Ovary (tissue), 9 donors: Measurements from ENCODE around the gene SLC15A3. TPM values are rescaled to one million over a fixed set of nuclear protein-coding genes. Genes with fewer than 3 reads are reported as not detected.

Experiments
- DNase-seq, 5 donors: peaks; one replicate each; pipeline ENCODE4 v3.0.0-alpha.2; 2019 to 2020
- H3K27ac ChIP-seq, 2 donors: fragments of 200-600 bp; one replicate each; pipeline versions ENCODE4 v1.5.1 to v1.8.0; 2019 to 2022
- H3K27me3 ChIP-seq: fragments of 200-600 bp; one replicate; pipeline ENCODE4 v1.8.0; 2022
- H3K36me3 ChIP-seq: fragments of 200-600 bp; sonication (generic); one replicate; pipeline ENCODE4 v1.5.1; 2019
- H3K4me1 ChIP-seq: one replicate; pipeline ENCODE4 v1.8.1; 2013; ENCODE audit warnings: mild to moderate bottlenecking, moderate library complexity; ENCODE audit not compliant: insufficient read depth
- H3K4me3 ChIP-seq: fragments of 200-600 bp; sonication (generic); one replicate; pipeline ENCODE4 v1.5.1; 2017
- H3K9me3 ChIP-seq, 2 donors: fragments of 200-600 bp in 1 of 2; sonication (generic) in 1 of 2; one replicate each; pipeline versions ENCODE4 v1.5.1 to v1.8.1; 2013 to 2019; ENCODE audit warnings: mild to moderate bottlenecking in 1 of 2, moderate library complexity in 1 of 2
- CTCF ChIP-seq, 3 donors: fragments of 450-650 bp in 2 of 3; fragments of 200-600 bp in 1 of 3; IDR thresholded peaks; one replicate each; pipeline versions ENCODE4 v1.5.1 to v1.8.0; 2016 to 2022; ENCODE audit warnings: antibody characterized with exemption in 3 of 3, mild to moderate bottlenecking in 1 of 3
- EP300 ChIP-seq: sonication (generic); formaldehyde crosslinking; IDR thresholded peaks from one replicate; pipeline ENCODE4 v1.6.1; 2017; ENCODE audit warnings: antibody characterized with exemption
- POLR2A ChIP-seq: fragments of 450-650 bp; IDR thresholded peaks from one replicate; pipeline ENCODE4 v1.6.1; 2017; ENCODE audit warnings: antibody characterized with exemption, mild to moderate bottlenecking, moderate library complexity
- WGBS, 3 donors: extraction: QIAGEN DNeasy Blood & Tissue Kit in 1 of 3; methylation state at CpG; one replicate each; pipeline versions ENCODE4 v1.1.5 to v1.1.7; 2013 to 2017; 5-methylcytosine and 5-hydroxymethylcytosine counted together
- intact Hi-C, 4 donors: fragments of 100-400 bp; cut with DNase I; formaldehyde crosslinking; loops; one replicate each; pipeline versions ENCODE4 v1.11.0 to v1.15.1; 2022 to 2023
- polyA plus RNA-seq, 2 donors: library from polyadenylated mRNA; stranded (reverse); fragments of 200-250 nt in 1 of 2; fragments of 350-450 nt in 1 of 2; fragmentation: Illumina TruSeq in 1 of 2; extraction: RNeasy Lipid Tissue Mini Kit (QIAGEN cat#74804) in 1 of 2; gene quantifications; one replicate each; pipeline ENCODE4 v1.2.3, GENCODE V29; 2013 to 2014
- total RNA-seq, 7 donors: library from RNA; depleted of rRNA in 2 of 7; stranded (reverse); fragments of >200 nt in 2 of 7; fragmentation: NEBNext Ultra II Directional in 3 of 7; extraction: Animal tissue kit (Norgen Biotek cat#: 25700) in 3 of 7; gene quantifications; one replicate each; pipeline versions ENCODE4 v1.1.0 to v1.2.4, GENCODE V29; 2016 to 2023
- donor health status: DM: no; HTN: no; CAD: no; lungs with moderate emphysema.
- donor health status: DM: no; HTN: no; CAD: no.
- donor health status: Bipolar disorder and iron deficiency.
- donor health status: DM: yes; HTN: yes; CAD: no.
- donor health status: DM: no; HTN: no; CAD: no.
- donor health status: DM: yes; HTN: yes; CAD: no.

SLC15A3 gene
- total and polyA plus RNA-seq, 9 donors: 25.3 to 55.8 (median 38.9) TPM

DNA sequence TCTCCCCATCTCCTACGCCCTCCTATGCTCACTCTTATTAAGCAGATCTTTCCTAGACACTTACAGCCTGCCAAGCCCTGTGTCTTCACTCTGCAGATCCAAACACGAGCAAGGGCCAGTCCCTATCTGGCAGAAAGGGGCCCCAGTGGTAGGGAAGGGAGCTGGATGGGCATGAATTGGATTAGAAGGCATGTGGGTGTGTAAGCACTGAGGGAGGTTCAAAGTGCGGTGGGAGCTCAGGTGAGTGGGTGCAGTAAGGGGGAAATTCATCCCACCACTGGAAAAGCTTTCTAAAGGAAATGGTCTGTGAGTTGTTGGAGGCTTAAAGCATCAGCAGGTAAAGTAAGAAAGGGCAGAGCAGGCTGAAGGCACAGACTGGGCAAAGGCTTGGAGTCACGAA is 22.2 kb downstream of the SLC15A3 start:
- intact Hi-C loops: no loop called here
- Histone ChIP-seq H3K27me3 (no peaks in the 10 kb centered on the region), H3K36me3 (no peaks in the 10 kb centered on the region), H3K4me3 (no peak overlapping the region), H3K27ac (no peak overlapping the region), H3K9me3 (no peaks in the 10 kb centered on the region), H3K4me1 (peaks cover 6% of the 10 kb centered on the region)
- TF ChIP-seq POLR2A (no peak), CTCF (IDR thresholded peaks at IDR 0.05) (no peak), EP300 (no peak)
- WGBS, 3 donors: 83 to 89% (median 86%) methylated on average over 4 of the region's 4 CpGs
- no peak for DNase-seq

GRCh38 chr11:60928563-60929001 is 23.4 kb downstream of the SLC15A3 start:
- intact Hi-C loops: no loop called here
- WGBS, 3 donors: 89 to 93% (median 91%) methylated on average over 20 of the region's 20 CpGs
- no peak for DNase-seq

GRCh38 chr11:60927600-60927999 is 24.4 kb downstream of the SLC15A3 start:
- WGBS, 3 donors: 83 to 85% (median 84%) methylated on average over 16 of the region's 16 CpGs
- no peak for DNase-seq
- H3K27ac ChIP-seq: no peak overlapping the region
- H3K4me1 ChIP-seq: peaks cover 8% of the 10 kb centered on the region
- H3K4me3 ChIP-seq: no peak overlapping the region
- no peaks in the 10 kb centered on the region for H3K36me3 ChIP-seq
- no peak for TF ChIP-seq EP300
- TF ChIP-seq POLR2A: no peak
- TF ChIP-seq CTCF (IDR thresholded peaks at IDR 0.05): no peak
- no peaks in the 10 kb centered on the region for H3K27me3 ChIP-seq
- H3K9me3 ChIP-seq: no peaks in the 10 kb centered on the region
- intact Hi-C loops: no loop called here

More at GRCh38 chr11:60928563-60929001, 23.4 kb downstream of the SLC15A3 start:
- H3K4me3 ChIP-seq: no peak overlapping the region
- H3K36me3 ChIP-seq: no peaks in the 10 kb centered on the region
- TF ChIP-seq EP300 (no peak), CTCF (IDR thresholded peaks at IDR 0.05) (no peak), POLR2A (no peak)
- H3K27ac ChIP-seq: no peak overlapping the region
- no peaks in the 10 kb centered on the region for H3K9me3 ChIP-seq
- H3K4me1 ChIP-seq: peaks cover 8% of the 10 kb centered on the region
- no peaks in the 10 kb centered on the region for H3K27me3 ChIP-seq

DNA sequence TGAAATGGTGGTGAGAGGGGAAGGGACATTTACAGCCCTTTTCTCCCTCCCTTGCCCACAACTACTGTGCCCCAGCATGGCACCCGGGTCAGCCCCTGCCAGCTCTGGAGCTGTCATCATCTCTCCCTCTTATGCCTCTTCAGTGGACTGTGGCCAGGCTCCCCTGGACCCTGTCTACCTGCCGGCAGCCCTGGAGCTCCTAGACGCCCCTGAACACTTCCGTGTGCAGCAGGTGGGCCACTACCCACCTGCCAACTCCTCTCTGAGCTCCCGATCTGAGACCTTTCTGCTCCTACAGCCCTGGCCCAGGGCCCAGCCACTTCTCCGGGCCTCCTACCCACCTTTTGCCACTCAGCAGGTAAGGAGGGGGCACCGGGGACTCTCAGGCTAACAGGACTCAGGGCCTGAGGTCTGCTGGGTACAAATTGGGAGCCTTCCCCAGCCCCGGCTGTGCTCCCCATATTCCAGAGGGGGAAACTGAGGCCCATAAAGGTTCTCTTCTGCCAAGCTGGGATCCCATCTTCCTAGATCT is 24.8 kb downstream of the SLC15A3 start:
- Histone ChIP-seq H3K27me3 (no peaks in the 10 kb centered on the region), H3K4me1 (peaks cover 8% of the 10 kb centered on the region), H3K9me3 (no peaks in the 10 kb centered on the region), H3K36me3 (no peaks in the 10 kb centered on the region), H3K27ac (no peak overlapping the region), H3K4me3 (no peak overlapping the region)
- intact Hi-C loops: no loop called here
- no peak for DNase-seq
- TF ChIP-seq EP300 (no peak), CTCF (IDR thresholded peaks at IDR 0.05) (no peak), POLR2A (no peak)
- 83 to 94% (median 85%) methylated on average over 8 of the region's 8 CpGs for WGBS, 3 donors
